Karpas-422 (cell line): ENCODE results near the gene LRP3. TPM values are rescaled to one million over a fixed set of nuclear protein-coding genes. Genes with fewer than 3 reads are reported as not detected.
"Not testable (repeated sequence)": the region's sequence is repeated elsewhere in the genome, so short reads cannot be mapped to it uniquely, and the experiment has no call there.

Experiments used
- DNase-seq: peaks from one replicate; pipeline ENCODE4 v3.0.0-alpha.2; 2015
- H2AFZ ChIP-seq: fragments of 200-600 bp; sonication (generic); 2 replicates; pipeline ENCODE4 v1.6.1; 2014; ENCODE audit warnings: antibody characterized with exemption, low read length, mixed read lengths
- H3K27ac ChIP-seq: fragments of 200-600 bp; sonication (generic); 2 replicates; pipeline ENCODE4 v1.5.1; 2014; ENCODE audit warnings: mild to moderate bottlenecking, low read length, moderate library complexity
- H3K27me3 ChIP-seq: fragments of 200-600 bp; sonication (generic); 2 replicates; pipeline ENCODE4 v1.6.1; 2014; ENCODE audit warnings: low read length, mixed read lengths
- H3K36me3 ChIP-seq: fragments of 200-600 bp; sonication (generic); 2 replicates; pipeline ENCODE4 v1.6.1; 2014; ENCODE audit warnings: low read length, mixed read lengths; ENCODE audit not compliant: insufficient read depth
- H3K4me1 ChIP-seq: fragments of 200-600 bp; sonication (generic); 2 replicates; pipeline ENCODE4 v1.6.1; 2014; ENCODE audit warnings: mild to moderate bottlenecking, low read length, mixed read lengths
- H3K4me2 ChIP-seq: fragments of 200-600 bp; sonication (generic); 2 replicates; pipeline ENCODE4 v1.6.1; 2014; ENCODE audit warnings: low read length, low read depth, mild to moderate bottlenecking; ENCODE audit not compliant: poor library complexity, severe bottlenecking
- H3K4me3 ChIP-seq: fragments of 200-600 bp; sonication (generic); 2 replicates; pipeline ENCODE4 v1.5.1; 2014; ENCODE audit warnings: mild to moderate bottlenecking, antibody characterized with exemption, low read length, mixed read lengths
- H3K79me2 ChIP-seq: fragments of 200-600 bp; sonication (generic); 2 replicates; pipeline ENCODE4 v1.6.1; 2014; ENCODE audit warnings: mild to moderate bottlenecking, low read length, mixed read lengths
- H3K9ac ChIP-seq: fragments of 200-600 bp; sonication (generic); 2 replicates; pipeline ENCODE4 v1.6.0; 2014; ENCODE audit warnings: low read length
- H3K9me2 ChIP-seq: fragments of 200-600 bp; sonication (generic), shearing (Covaris generic); replicated peaks from 2 replicates; pipeline ENCODE4 v1.6.0; 2014; ENCODE audit warnings: mild to moderate bottlenecking, low read length, moderate library complexity; ENCODE audit not compliant: insufficient read depth
- H3K9me3 ChIP-seq: fragments of 300-700, 200-600 bp; sonication (generic); 2 replicates; pipeline ENCODE4 v1.6.1; 2014; ENCODE audit warnings: low read length, mixed read lengths
- H4K20me1 ChIP-seq: fragments of 200-600 bp; sonication (generic); 2 replicates; pipeline ENCODE4 v1.6.1; 2014; ENCODE audit warnings: mild to moderate bottlenecking, antibody characterized with exemption, low read length, low read depth; ENCODE audit not compliant: insufficient read depth
- total RNA-seq: library from RNA; depleted of rRNA; stranded (reverse); fragments of >200 nt; shearing (Covaris generic); gene quantifications from 2 replicates; pipeline ENCODE4 v1.2.3, GENCODE V29; 2014; ENCODE audit warnings: low replicate concordance

LRP3 gene
- total RNA-seq, 1 experiment from 2014 or later: not detected

- H3K4me3 ChIP-seq: no peak overlapping the region
Measured at GRCh38 chr19:33221638-33222037, 27.5 kb downstream of the LRP3 start.

GRCh38 chr19:33222255-33222654 lies 28.1 kb downstream of the LRP3 start:
- H3K4me1 ChIP-seq, H3K9me2 ChIP-seq, H3K27me3 ChIP-seq: not testable (repeated sequence)

More at GRCh38 chr19:33221638-33222037, 27.5 kb downstream of the LRP3 start:
- no peaks in the 10 kb centered on the region for H3K27me3 ChIP-seq
- no peak for DNase-seq
- no peak overlapping the region for H3K27ac ChIP-seq
- H3K9ac ChIP-seq: no peak overlapping the region
- H3K9me3 ChIP-seq: no peaks in the 10 kb centered on the region
- no peak overlapping the region for H2AFZ ChIP-seq
- no peaks in the 10 kb centered on the region for H3K9me2 ChIP-seq
- H3K4me1 ChIP-seq: no peaks in the 10 kb centered on the region
- no peaks in the 10 kb centered on the region for H4K20me1 ChIP-seq
- no peaks in the 10 kb centered on the region for H3K36me3 ChIP-seq
- H3K79me2 ChIP-seq: no peaks in the 10 kb centered on the region
- H3K4me2 ChIP-seq: no peak overlapping the region

GRCh38 chr19:33224694-33225457 lies 30.7 kb downstream of the LRP3 start:
- H3K9me2 ChIP-seq: no peaks in the 10 kb centered on the region
- H3K79me2 ChIP-seq: no peaks in the 10 kb centered on the region
- no peak overlapping the region for H3K4me2 ChIP-seq
- H3K4me3 ChIP-seq: no peak overlapping the region
- no peak overlapping the region for H3K9ac ChIP-seq
- no peaks in the 10 kb centered on the region for H3K27me3 ChIP-seq
- H2AFZ ChIP-seq: no peak overlapping the region
- no peak for DNase-seq
- no peaks in the 10 kb centered on the region for H3K4me1 ChIP-seq
- H3K27ac ChIP-seq: no peak overlapping the region
- no peaks in the 10 kb centered on the region for H3K36me3 ChIP-seq
- no peaks in the 10 kb centered on the region for H4K20me1 ChIP-seq
- peaks cover 5% of the 10 kb centered on the region; the same call in 1 of the 2 replicates for H3K9me3 ChIP-seq

More at GRCh38 chr19:33222255-33222654, 28.1 kb downstream of the LRP3 start:
- not testable (repeated sequence) for H3K4me2 ChIP-seq, H3K4me3 ChIP-seq, H3K9ac ChIP-seq, DNase-seq, H3K9me3 ChIP-seq, H2AFZ ChIP-seq, H3K27ac ChIP-seq, H3K79me2 ChIP-seq, H3K36me3 ChIP-seq, H4K20me1 ChIP-seq

- Histone ChIP-seq H3K27ac (no peak within 1 kb of the TSS), H3K4me2 (no peak within 1 kb of the TSS), H3K36me3 (no peaks in the 10 kb centered on the region), H3K4me1 (no peaks in the 10 kb centered on the region), H3K9me3 (peaks cover 5% of the 10 kb centered on the region; the same call in 1 of the 2 replicates), H4K20me1 (no peaks in the 10 kb centered on the region), H3K27me3 (no peaks in the 10 kb centered on the region), H3K9me2 (no peaks in the 10 kb centered on the region), H3K79me2 (no peaks in the 10 kb centered on the region), H3K4me3 (no peak within 1 kb of the TSS), H3K9ac (no peak within 1 kb of the TSS), H2AFZ (no peak within 1 kb of the TSS)
- no peak for DNase-seq
Measured at GRCh38 chr19:33225458-33225926, 31.4 kb downstream of the LRP3 start, which contains the start of gene SLC7A10. Gene SLC7A10 (minus strand): TSS chr19:33225850. CDS start chr19:33225703, 147 bp downstream.

GRCh38 chr19:33226550-33227241 lies 32.6 kb downstream of the LRP3 start:
- no peak overlapping the region for H3K9ac ChIP-seq
- H3K4me3 ChIP-seq: no peak overlapping the region
- no peak for DNase-seq
- H4K20me1 ChIP-seq: no peaks in the 10 kb centered on the region
- no peak overlapping the region for H3K4me2 ChIP-seq
- H3K9me2 ChIP-seq: no peaks in the 10 kb centered on the region
- no peaks in the 10 kb centered on the region for H3K79me2 ChIP-seq
- no peaks in the 10 kb centered on the region for H3K4me1 ChIP-seq
- H3K9me3 ChIP-seq: peaks cover 5% of the 10 kb centered on the region; the same call in 1 of the 2 replicates
- no peak overlapping the region for H3K27ac ChIP-seq
- H3K27me3 ChIP-seq: no peaks in the 10 kb centered on the region
- H2AFZ ChIP-seq: no peak overlapping the region
- no peaks in the 10 kb centered on the region for H3K36me3 ChIP-seq

- H4K20me1 ChIP-seq: no peaks in the 10 kb centered on the region
- H3K9me2 ChIP-seq: no peaks in the 10 kb centered on the region
- H3K4me3 ChIP-seq: no peak overlapping the region
- no peak overlapping the region for H3K27ac ChIP-seq
- no peaks in the 10 kb centered on the region for H3K79me2 ChIP-seq
- no peaks in the 10 kb centered on the region for H3K4me1 ChIP-seq
- H3K27me3 ChIP-seq: no peaks in the 10 kb centered on the region
- H3K36me3 ChIP-seq: no peaks in the 10 kb centered on the region
- peaks cover 5% of the 10 kb centered on the region; the same call in 1 of the 2 replicates for H3K9me3 ChIP-seq
- H3K9ac ChIP-seq: no peak overlapping the region
- DNase-seq: no peak
- no peak overlapping the region for H3K4me2 ChIP-seq
- no peak overlapping the region for H2AFZ ChIP-seq
Measured at GRCh38 chr19:33227242-33227650, 33.1 kb downstream of the LRP3 start.

GRCh38 chr19:33227870-33228599 lies 33.9 kb downstream of the LRP3 start:
- Histone ChIP-seq H3K9me3 (peaks cover 5% of the 10 kb centered on the region; the same call in 1 of the 2 replicates), H3K79me2 (no peaks in the 10 kb centered on the region), H3K9ac (no peak overlapping the region), H3K36me3 (no peaks in the 10 kb centered on the region), H3K27me3 (no peaks in the 10 kb centered on the region), H4K20me1 (no peaks in the 10 kb centered on the region), H3K4me1 (no peaks in the 10 kb centered on the region), H3K27ac (no peak overlapping the region), H3K4me3 (no peak overlapping the region), H3K4me2 (no peak overlapping the region), H2AFZ (no peak overlapping the region), H3K9me2 (no peaks in the 10 kb centered on the region)
- no peak for DNase-seq

- no peak for DNase-seq
- no peak overlapping the region for H3K4me2 ChIP-seq
Measured at GRCh38 chr19:33229962-33230361, 35.8 kb downstream of the LRP3 start.

More at GRCh38 chr19:33229962-33230361, 35.8 kb downstream of the LRP3 start:
- no peak overlapping the region for H3K4me3 ChIP-seq
- no peaks in the 10 kb centered on the region for H3K9me2 ChIP-seq
- H4K20me1 ChIP-seq: no peaks in the 10 kb centered on the region
- no peaks in the 10 kb centered on the region for H3K36me3 ChIP-seq
- H3K79me2 ChIP-seq: no peaks in the 10 kb centered on the region
- H3K27ac ChIP-seq: no peak overlapping the region
- H3K4me1 ChIP-seq: 0 out of 2 replicates have a peak, but pooled peaks cover 4% of the 10 kb centered on the region
- peaks cover 5% of the 10 kb centered on the region; the same call in 1 of the 2 replicates for H3K9me3 ChIP-seq
- no peak overlapping the region for H2AFZ ChIP-seq
- no peaks in the 10 kb centered on the region for H3K27me3 ChIP-seq
- no peak overlapping the region for H3K9ac ChIP-seq
